CD4-positive, alpha-beta T cell treated with Interleukin-2 at 100 ng/mL for 4 hours (primary cell): ENCODE measurements around the gene OOSP1.
"Not testable (repeated sequence)": the region's sequence is repeated elsewhere in the genome, so short reads cannot be mapped to it uniquely, and the experiment has no call there.

ENCODE experiments used
- DNase-seq: peaks from one replicate; pipeline ENCODE4 v3.0.0-alpha.2; 2020; ENCODE audit warnings: low spot score

OOSP1 gene, protein sequence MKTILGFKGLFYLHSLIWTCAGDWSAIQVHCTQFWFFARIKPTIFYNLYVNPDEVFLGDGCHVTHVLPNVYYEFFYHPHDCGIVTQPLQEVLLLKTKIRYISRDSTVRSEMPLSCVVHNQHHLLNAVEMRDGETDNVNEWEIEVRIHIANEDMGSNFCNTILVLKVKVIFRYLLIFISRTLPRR

DNA sequence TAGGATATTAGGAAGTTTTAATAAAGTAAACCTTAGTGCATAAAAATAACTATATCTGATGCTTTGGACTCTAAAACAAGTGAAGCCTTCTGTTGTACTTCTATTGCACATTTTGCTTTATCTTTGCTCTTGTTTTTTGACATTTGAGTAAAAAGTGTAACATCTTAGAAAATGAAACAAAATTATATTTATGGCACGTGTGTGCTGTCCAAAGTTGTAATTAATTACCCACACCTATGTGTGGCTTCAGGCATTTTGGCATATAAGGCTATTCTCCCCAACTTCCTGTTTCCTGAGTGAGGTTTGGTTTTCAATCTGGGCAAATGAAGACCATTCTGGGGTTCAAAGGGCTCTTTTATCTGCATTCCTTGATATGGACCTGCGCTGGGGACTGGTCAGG is at the start of gene OOSP1:
Gene OOSP1, plus strand, starts transcription at position 301 of the 400 bp plus-strand sequence. Its CDS starts 23 bp downstream, at position 324.
- no peak for DNase-seq

DNA sequence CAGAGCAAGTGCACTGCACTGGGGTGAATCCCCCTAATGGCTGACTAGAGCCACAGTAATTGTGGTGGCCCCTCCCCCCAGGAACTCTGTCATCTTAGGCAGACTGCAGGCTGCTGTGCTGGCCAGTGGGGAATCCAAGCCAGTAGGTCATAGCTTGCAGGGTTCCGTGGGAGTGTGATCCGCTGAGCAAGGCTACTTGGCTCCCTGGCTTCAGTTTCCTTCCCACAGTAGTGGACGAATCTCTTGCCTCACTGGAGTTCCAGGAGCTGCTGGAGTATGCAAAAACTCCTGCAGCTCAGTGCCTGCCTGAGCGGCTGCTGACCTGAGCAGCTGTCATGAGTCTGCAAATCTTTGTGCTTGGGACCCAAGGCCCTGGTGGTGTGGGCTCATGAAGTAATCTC is 46.5 kb upstream of the OOSP1 start:
- no peak for DNase-seq

DNA sequence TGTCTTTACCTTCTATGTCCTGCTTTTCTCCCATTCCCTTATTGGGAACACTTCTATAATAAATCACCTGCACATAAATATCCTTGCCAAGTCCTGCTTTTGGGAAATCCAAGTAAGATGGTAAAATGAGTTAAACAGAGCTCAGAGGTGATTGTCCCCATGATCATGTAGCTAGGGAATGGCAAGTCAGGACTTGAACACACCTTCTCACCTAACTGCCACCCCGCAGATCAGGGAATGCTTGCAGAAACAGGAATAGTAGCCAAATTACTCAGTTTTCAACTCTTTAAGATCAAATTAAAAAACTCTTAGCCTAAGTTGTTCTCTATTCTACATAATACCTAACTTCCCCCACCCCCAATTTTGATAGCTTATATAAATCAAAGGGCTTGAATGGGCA is 43.6 kb upstream of the OOSP1 start:
- DNase-seq, result no peak

DNA sequence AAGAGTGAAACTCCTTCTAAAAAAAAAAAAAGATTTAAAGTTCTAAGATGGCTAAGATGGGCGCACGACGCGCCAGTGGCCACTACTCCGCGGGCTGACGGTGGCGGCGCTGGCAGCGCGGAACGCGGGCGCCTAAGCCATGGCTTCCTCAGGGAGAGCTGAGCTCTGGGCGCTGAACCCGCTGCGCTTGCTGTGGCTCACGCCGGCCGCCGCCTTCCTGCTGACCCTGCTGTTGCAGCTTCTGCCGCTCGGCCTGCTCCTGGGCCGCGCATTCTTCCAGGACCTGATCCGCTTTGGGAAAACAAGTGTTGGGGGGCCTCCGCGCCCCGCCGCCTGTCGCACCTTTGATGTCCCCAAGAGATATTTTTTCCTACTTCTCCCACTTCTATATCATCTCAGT is 40.2 kb upstream of the OOSP1 start:
- no peak for DNase-seq

DNA sequence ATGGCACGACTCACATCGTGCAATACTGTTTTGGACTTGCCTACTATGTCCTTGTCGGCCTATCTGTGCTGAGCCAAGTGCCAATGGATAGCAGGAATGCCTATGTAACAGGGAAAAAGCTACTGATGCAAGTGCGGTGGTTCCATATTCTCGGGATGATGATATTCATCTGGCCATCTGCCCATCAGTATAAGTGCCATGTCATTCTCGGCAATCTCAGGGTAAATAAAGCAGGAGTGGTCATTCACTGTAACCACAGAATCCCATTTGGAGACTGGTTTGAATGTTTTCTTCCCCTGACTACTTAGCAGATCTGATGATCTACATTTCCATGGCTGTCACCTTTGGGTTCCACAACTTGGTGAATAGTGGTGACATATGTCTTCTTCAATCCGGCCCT is 39.6 kb upstream of the OOSP1 start:
- DNase-seq, result no peak

DNA sequence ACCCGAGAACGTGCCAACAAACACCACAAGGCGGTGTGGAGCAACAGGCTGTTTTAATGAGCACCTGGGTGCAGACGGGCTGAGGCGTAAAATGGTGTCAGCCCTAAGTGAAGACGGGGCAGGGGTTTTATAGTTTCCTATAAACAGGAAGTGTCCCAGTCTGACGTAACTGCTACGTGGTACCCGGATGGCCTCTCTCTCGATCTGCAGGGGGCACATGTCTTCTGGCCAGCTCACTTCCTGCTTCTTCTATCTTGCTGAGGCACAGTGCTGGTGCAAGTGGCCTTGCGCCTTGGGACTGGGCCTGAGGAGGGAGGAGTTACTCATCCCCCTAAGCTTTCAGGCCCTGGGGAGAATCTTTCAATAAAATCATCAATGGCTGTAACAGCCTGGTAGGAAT is 38.7 kb upstream of the OOSP1 start:
- DNase-seq, result no peak

DNA sequence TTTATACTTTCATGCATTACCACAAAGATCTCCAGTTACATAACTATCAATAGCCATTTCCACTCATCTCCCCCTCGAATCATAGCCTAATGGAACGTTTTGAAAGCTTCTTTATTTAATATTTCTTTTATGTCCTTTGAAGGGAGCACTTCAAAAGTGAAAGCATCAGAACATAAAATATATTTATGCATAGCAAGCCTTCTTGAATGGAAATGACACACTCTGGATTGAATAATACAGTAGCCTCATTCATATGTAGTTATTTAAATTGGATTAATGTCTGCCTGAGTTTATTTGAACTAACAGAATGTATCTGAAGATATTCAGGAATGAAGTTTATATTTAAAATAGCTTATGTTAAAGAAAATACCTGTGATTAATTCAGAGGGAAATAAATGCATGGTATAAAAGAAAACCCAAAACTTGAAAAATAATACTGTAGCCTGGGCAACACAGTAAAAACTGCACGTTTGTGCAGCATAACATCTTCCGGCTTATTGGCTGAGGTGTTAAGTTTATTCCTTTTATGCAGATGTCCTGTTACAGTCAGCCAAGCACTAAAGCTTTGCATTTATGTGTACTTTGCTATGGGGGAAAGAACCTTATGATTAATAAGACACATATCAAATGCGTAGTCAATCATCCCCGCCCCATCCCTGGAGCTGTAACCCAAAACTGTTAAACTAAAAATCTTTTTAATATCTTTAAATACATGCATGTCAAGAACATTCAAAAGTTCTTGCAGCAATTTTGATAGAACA is 37.7 kb upstream of the OOSP1 start:
- no peak for DNase-seq

DNA sequence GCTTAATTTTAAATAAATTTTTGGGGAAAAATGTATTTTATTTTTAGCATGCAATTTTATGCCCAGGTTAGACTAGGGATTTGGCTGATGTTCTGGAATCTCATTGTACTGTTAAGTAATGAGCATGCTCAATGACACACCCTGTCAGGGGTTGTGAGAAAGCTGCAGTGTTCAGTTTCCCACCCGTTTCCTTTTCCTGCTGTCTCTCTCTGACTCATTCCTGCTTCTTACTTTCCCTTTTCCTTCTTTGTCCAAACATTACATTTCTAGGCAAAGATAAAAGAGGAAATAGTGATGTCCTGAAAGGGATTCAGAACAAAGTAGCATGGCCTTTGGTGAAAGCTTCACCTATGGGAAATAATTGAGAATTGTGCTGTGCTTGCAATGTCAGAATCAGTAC is 36.9 kb upstream of the OOSP1 start:
- no peak for DNase-seq

DNA sequence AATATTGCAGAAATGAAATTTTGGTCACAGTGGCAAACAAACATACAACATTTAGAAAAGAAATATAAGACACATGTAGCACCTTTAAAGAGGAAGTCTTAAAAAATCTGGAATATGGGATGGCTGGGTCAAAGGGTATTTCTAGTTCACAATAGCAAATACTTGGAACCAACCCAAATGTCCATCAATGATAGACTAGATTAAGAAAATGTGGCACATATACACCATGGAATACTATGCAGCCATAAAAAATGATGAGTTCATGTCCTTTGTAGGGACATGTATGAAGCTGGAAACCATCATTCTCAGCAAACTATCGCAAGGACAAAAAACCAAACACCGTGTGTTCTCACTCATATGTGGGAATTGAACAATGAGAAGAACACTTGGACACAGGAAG is 34.7 kb upstream of the OOSP1 start:
- not testable (repeated sequence) for DNase-seq

DNA sequence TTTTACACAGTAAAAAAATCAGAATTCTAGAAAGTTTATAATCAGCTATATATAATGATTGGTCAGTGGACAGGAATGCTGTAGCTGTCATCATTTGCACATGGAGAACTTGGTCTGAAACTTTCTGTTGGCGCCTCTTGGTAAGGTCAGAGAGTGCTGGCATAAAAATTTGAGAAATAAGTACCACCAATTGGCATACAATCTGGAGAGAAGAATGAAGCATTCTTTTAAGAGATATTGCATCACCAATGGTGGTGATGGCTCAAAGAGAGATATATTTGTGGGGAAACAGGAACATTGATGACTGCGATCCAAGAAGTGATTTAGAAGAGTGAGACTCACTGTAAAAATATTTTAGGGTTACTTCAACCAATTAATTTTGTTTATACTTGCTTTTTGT is 19.8 kb upstream of the OOSP1 start:
- no peak for DNase-seq

DNA sequence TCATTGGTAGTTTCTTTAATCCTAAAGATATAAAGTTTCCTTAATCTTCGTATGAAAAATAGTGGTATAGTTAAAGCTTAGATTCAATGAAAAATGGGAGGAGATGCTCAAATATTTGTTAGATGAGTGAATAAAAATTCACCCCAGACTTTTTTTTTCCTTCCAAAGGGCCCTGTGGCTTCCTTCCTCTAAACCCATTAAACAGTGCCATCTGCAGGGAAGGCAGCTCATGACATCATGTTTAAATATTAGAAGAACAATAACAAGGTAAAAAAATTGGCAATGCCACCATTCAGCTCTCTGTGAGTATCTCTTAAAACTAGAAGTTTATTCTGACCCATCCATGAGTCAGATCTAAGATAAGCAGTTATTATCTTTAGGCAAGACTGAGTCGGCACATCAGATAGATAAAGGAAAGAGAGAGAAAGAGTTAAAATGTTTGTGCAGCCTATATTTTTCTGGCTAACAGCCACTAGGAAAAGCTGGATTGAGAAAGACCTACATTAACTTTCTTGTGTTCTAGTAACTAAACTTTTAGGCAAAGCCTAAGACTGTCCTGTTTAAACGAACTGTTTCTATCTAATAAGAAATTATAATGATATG is 19.1 kb upstream of the OOSP1 start:
- peak; percentile 29 for DNase-seq

DNA sequence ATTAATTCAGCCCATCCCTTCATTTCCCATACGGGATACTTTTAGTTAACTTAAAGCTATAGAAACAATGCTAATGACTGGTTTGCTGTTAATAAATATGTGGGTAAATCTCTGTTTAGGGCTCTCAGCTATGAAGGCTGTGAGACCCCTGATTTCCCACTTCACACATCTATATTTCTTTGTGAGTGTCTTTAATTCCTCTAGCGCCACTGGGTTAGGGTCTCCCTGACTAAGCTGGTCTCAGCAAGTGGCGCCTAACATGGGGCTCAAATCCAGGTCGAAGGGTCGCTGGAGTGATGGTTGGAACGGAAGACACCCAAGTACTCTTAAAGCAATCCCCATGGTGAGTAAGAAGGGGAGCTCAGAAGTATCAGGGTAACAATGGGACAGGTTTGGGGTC is 14.4 kb upstream of the OOSP1 start:
- DNase-seq, result no peak

DNA sequence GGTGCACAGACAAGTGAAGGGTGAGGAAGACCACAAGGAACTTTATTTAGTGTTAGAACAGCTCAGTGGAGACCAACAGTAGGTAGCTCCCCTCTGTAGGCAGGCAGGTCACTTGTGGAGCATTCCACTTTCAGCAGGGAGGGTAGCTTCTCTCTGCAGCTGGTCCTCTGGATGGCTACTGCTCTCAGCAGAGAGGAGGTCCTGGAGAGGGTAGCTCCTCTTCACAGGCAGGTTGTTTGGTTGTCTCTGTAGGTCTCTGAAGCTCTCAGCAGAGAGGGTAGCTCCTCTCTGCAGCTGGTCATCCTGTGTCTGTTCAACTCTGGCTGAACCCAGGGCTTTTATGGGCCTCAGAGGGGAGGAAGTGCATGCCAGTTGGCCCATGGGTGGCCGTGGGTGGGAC is 6.5 kb upstream of the OOSP1 start:
- DNase-seq, result no peak

DNA sequence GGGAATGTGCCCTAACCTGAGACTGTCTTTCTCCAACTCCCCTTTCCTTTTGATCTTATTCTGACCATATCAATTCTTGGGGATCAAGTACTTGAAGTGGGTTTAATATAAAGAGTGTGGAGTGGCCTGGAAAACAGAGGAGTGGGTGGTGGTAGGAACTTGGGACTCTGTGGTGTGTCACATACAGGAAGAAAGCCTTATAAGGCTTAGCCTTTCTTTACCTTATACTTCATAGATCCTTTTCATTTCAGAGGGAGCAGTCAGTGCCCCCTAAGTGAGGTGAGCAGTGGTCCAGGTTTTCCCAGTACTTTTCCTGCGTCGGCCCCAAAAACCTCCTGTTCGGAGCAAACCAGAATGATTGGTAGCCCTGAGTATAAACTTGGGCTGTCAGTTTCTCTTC is 486 bp downstream of the OOSP1 start:
- DNase-seq, result no peak

DNA sequence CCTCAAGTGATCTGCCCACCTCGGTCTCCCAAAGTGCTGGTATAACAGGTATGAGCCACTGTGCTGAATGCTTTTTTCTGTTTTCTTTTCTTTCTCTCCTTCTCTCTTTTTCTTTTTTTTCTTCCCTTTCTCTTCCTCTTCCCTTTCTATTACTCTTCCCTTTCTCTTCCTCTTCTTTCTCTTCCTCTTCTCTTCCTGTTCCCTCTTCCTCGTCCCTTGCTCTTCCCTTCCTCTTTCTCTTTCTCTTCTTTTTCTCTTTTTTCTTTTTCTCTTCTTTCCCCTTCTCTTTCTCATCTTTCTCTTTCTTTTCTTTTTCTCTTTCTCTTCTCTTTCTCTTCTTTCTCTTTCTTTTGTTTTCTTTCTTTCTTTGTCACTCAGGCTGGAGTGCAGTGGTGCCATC is 1.2 kb downstream of the OOSP1 start:
- DNase-seq, result no peak

DNA sequence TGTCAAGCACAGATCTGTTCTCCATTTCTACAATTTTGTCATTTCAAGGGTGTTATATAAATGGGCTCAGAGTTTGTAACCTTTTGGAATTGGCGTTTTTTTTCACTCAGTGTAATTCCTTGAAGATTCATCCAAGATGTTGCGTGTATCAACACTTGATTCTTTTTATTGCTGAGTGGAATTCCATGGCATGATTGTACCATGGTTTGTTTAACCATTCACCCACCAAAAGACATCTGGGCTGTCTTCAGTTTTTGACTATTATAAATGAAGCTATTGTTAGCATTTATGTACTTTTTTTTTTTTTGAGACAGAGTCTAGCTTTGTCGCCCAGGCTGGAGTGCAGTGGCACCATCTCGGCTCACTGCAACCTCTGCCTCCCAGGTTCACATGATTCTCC is 2.9 kb downstream of the OOSP1 start:
- DNase-seq, result no peak

DNA sequence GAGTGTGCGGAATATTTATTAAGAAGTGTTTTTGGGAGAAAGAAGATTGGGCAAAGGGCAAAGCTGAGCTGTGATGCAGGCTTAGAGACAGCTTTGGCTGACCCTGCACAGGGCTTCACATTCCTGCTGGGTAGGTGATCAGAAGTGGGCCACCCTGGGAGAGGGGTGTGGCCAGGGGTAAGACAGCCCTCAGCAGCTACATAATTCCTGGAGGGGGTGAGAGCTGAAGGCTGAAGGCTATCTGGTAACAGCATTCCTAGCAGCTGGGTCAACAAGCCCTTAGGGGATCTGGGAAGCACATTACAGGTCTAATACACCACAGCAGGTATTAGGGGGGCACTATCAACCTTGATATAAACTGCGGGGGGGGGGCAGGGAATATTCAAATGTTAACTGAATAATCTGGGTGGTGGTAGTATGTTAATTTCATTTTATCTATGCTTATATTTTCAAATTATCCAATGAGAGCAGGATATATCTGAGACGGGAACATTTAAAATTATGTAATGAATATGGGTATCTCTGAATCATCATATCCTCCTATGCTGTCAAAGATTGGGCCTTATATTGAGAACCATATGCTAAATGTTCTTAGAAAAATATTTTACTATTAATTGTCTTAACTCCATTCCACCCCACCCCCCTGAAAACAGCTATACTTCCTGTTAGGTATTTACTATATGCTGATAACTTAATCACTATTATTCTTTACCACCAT is 5.9 kb downstream of the OOSP1 start:
- DNase-seq, result no peak

DNA sequence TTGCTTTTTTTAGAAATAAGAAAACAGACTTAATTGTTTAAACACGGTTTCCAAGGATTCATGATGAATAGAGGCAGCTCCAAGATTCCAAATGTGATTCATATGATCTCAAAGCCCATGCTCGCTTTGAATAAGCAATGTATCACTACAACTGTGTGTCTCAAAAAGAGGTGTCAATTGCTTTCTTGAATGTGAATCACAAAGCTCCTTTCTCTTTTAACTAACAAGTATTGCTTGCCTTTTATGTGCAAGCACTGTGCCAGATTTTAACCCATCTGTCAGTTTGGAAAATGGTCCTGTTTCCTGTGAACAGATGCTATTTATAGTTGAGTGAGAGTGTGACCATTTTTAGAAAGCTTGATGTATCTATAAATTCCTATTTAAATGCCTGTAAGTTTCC is 6.5 kb downstream of the OOSP1 start:
- no peak for DNase-seq

DNA sequence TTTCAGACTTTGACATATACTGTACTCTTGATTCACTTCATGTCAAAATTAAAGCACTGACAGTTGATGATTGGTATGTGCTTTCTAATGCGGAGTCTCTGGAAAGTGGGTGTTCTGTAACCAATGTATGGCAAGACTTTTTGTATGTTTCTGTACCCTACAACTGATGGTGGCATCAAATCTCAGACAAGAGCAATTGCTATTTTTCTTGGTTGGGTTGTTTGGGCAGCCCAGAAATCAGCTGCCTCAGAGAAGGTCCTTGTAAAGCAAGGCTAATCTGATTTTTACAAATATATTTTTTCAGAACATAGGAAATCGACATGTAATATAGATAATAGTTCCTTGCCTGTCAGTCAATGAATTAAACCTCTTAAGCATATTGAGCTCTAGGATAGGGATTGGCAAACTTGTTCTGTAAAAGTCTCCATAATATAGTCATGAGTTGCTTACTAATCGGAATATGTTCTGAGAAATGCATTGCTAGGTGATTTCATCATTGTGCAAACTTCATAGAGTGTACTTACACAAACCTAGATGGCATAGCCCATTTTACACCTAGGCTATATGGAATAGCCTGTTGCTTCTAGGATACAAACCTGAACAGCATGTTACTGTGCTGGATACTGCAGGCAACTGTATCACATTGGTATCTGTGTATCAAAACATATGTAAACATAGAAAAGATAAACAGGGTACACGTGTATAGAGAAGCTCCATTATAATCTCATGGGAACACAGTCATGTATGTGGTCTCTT is 15.4 kb downstream of the OOSP1 start:
- DNase-seq, result no peak

DNA sequence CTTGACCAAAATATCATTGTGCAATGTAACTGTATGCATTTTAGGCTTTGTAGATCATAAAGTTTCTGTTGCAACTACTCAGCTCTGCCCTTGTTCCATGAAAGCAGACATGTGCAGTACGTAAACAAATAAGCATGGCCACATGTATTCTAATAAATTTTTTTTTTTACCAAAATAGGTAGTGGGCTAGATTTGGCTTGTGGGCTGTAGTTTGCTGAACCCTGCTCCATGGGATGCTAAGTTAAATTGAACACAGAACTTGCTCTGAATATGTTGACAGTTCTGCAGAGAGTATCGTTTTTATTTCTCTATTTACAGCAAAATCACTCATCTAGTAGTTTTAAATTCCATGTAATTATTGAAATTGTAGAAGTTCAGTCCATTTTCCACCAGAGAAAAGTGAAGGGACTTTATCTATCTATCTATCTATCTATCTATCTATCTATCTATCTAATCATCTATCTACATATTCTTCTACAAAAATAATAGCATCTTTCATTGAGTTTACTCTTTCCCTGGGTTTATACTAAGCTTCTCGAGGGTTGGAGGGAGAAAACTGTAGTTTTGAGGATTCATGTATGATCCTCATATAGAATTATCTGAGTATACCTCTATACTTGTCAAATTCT is 16.1 kb downstream of the OOSP1 start:
- DNase-seq, result no peak

DNA sequence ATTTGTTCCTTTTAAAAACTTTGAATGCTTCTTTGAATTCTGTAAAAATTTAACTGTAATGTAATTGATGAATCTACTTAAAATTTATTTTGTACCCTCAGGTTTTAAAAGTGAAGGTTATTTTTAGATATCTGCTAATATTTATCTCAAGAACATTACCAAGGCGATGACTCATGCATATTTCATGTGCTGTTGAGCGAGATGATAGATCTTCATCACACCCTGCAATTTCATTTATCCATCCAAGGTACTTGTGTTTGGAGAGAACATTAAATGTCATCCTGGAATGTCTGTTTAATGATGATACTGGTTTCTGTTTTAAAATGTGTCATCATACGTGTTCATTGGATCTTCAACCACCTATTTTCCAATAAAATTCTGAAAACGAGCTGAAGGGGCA is 18.9 kb downstream of the OOSP1 start:
- DNase-seq, result no peak
